Measurements from ENCODE around the gene NKX2-3. TPM values are rescaled to one million over a fixed set of nuclear protein-coding genes. Genes with fewer than 3 reads are reported as not detected.

NKX2-3 gene
- total RNA-seq, 2 donors from 2014 or later, result not detected

DNA sequence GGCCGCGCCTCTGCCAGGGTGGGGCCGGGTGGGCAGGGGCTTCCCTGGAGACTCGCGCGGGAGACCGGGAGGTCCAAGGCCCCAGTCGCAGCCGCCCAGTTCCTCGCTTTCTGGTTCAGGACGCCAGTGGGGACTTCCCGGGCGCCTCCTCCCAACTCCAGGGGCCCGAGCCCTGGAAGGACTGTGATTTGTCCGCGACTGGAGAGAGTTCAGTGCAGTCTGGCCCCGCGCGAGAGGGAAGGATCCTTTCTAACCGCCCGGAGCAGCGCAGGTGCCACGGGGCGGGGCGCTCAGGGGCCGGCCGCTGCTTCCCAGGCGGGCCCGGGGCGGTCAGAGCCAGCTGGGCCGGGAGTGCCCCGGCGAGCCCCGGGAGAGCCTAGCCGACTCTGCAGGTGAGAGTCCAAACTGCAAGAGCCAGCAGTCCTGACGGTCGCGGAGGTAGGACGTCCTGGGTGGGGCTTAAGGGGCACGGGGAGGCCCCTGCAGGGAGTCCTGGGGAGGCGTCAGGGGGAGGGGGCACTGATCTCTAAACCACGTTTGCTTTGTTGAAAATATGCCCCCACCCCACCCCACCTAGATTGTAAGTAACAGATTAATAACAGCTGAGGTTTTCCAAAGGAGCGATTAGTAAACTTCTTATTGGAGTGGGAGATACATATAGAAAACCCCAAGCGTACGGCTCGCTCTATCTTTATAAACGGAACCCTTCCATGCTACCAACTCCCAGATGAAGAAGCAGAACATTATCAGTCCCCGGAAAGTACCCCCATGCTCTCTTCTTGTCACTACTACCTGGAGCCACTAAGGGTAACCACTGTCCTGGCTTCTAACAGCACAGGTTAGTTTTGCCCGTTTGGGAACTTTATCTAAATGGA is 8.2 kb downstream of the NKX2-3 start:
- H3K27ac Mint-ChIP-seq, result no peak overlapping the region
- H3K27me3 Mint-ChIP-seq, result peaks cover 58% of the 10 kb centered on the region
- peaks cover 4% of the 10 kb centered on the region for H3K4me1 Mint-ChIP-seq

DNA sequence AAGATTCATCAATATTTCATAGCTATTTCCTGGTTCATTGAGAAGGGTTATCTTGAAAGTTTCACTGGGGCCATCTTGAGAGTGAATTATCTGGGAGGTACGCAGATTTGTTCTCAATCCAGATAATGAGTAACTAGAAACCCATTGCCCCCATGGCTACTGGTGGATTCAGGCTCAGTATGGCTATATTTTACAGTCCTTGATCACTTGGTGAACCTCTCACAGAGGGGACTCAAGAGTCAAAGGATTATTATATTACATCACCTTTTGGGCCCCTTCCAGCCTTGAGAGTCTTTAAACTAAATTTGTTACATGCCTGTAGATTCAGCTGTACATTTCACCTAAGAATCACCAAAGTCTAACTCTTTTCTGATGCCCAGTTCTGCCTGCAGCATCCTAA is 11.6 kb downstream of the NKX2-3 start:
- no peaks in the 10 kb centered on the region for H3K9me3 Mint-ChIP-seq
- H3K27me3 Mint-ChIP-seq, result peaks cover 56% of the 10 kb centered on the region
- no peak overlapping the region for H3K27ac Mint-ChIP-seq
- H3K4me1 Mint-ChIP-seq, result no peaks in the 10 kb centered on the region
- no peak for ATAC-seq (replicated peaks)
- H3K36me3 Mint-ChIP-seq (ENCODE audit: low read depth), result no peaks in the 10 kb centered on the region
- no peak overlapping the region for H3K4me3 Mint-ChIP-seq

More for the DNA sequence above, 8.2 kb downstream of the NKX2-3 start:
- H3K36me3 Mint-ChIP-seq (ENCODE audit: low read depth), result no peaks in the 10 kb centered on the region
- H3K9me3 Mint-ChIP-seq, result no peaks in the 10 kb centered on the region
- no peak for ATAC-seq (replicated peaks)
- H3K4me3 Mint-ChIP-seq, result no peak overlapping the region

DNA sequence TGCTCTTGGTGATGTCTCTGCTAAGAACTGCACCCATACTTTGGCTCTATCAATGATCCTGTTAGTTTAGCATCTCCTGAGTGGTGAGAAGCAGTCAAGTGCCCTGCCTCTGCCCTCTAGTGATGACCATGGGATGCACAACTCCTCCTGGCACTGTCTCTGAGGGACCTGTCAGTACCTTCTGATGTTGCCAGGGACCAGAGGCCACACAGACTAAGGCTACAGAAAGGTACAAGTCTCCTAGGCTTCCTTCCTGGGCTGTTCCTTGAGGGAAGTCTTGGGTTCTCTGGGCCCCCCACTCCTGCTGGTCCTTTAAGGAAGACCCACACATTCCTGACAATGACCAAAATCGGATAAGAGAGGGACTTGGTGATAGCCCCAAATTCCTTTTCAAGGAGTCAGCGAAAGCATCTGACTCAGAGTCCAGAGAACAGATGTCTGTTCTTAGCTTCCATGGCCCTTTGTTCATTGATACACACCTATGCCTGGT is 15.3 kb downstream of the NKX2-3 start:
- ATAC-seq (replicated peaks), result peak; percentile 31

DNA sequence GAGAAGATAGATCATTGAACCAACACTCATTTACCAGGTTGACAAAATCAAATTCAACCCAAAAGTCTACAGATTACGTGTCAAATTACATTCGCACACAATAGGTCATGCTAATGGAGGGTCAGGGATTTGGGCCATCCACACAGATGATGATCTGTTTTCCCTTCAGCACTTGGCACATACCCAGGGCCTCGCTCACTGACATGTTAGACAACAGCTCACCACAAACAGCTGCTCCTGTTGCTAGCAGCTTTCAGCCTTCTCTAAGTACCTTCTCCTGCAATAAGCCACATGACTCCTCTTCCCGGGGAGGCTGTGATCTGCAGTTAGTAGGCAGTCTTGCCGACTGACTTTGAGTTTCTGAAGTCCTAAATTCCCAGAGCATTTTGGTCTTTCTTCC is 18.4 kb downstream of the NKX2-3 start:
- Mint-ChIP-seq H3K9me3 (no peaks in the 10 kb centered on the region), H3K27me3 (peaks cover 49% of the 10 kb centered on the region), H3K4me3 (no peak overlapping the region), H3K36me3 (ENCODE audit: low read depth) (no peaks in the 10 kb centered on the region), H3K4me1 (peaks cover 2% of the 10 kb centered on the region), H3K27ac (no peak overlapping the region)
- ATAC-seq (replicated peaks), result no peak

More for the DNA sequence above, 15.3 kb downstream of the NKX2-3 start:
- H3K4me3 Mint-ChIP-seq, result no peak overlapping the region
- no peaks in the 10 kb centered on the region for H3K9me3 Mint-ChIP-seq
- no peaks in the 10 kb centered on the region for H3K36me3 Mint-ChIP-seq (ENCODE audit: low read depth)
- H3K4me1 Mint-ChIP-seq, result no peaks in the 10 kb centered on the region
- H3K27me3 Mint-ChIP-seq, result peaks cover 50% of the 10 kb centered on the region
- no peak overlapping the region for H3K27ac Mint-ChIP-seq

DNA sequence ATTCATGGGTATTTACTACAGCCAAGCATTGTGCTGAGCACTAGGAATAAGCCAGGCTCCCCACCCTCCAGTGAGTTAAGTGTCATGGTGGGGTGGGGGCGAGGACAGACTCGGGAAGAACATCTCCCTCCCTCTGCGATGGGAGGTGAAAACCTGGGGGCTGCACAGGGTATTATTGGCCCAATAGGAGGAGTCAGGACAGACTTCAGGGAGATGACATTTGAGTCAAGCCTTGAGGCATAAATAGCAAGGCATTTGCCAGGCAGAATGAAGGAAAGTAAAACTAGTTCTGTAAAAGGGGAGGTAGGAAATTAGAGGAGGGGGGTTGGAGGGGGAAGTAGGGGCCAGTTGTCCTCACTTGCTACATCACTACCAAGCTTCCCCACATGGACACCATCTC is 18.9 kb downstream of the NKX2-3 start:
- H3K27me3 Mint-ChIP-seq, result peaks cover 46% of the 10 kb centered on the region
- H3K4me3 Mint-ChIP-seq, result no peak overlapping the region
- no peaks in the 10 kb centered on the region for H3K9me3 Mint-ChIP-seq
- no peaks in the 10 kb centered on the region for H3K36me3 Mint-ChIP-seq (ENCODE audit: low read depth)
- no peak overlapping the region for H3K27ac Mint-ChIP-seq
- H3K4me1 Mint-ChIP-seq, result peaks cover 4% of the 10 kb centered on the region
- ATAC-seq (replicated peaks), result no peak

DNA sequence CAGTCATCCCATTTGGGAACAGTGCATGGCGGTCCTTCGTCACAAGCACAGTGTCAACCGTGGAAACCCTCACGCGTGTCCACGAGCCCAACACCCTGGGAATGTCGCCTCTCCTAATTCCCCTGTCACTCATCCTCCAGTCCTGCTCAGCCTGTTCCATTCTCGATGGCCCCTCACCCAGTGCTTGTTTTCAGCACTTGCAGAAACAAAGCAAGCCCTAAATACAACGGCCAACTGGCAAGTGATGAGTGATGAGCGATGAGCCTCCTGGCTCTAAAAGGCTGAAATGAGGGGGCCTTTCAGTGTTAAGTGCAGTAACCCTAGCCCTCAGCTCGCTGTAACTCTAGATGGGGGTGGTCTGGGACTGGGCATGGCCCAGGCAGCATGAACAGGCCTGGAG is 22.6 kb downstream of the NKX2-3 start:
- Mint-ChIP-seq H3K27ac (no peak overlapping the region), H3K27me3 (peaks cover 42% of the 10 kb centered on the region), H3K4me3 (no peak overlapping the region), H3K36me3 (ENCODE audit: low read depth) (no peaks in the 10 kb centered on the region), H3K9me3 (no peaks in the 10 kb centered on the region), H3K4me1 (peaks cover 4% of the 10 kb centered on the region)
- peak; percentile 20 for ATAC-seq (replicated peaks)

DNA sequence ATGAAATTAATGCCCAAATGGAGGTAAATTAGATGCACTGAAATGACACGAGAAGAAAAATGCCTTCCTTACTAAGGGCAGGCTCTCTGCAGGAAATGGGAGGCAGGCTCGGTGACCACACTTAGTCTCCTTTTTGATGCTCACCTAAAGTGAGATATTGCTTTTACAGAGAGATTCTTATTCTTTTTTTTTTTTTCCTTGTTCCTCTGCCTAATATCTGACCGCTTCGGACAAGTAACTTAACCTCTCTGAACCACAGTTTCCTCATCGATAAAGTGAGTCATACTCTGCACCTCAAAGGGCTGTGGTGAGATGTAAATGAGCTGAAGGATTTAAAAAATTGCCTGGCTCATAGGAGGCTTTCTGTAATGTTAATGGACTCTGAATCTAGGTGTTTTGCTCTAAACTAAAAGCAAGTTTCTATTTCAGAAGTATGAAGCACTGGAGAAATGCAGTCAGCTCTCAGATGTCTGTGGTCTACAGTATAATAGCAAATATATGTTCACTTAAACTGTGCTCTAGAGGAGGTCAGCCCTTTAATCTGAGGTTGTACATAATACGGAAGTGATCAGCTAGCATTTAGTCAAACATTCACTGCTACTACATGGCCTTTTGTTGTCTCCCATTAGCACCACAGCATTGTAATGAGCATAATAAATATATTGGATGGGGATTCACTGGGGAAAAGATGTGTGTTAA is 23.2 kb downstream of the NKX2-3 start:
- peak; percentile 93 for ATAC-seq (replicated peaks)

DNA sequence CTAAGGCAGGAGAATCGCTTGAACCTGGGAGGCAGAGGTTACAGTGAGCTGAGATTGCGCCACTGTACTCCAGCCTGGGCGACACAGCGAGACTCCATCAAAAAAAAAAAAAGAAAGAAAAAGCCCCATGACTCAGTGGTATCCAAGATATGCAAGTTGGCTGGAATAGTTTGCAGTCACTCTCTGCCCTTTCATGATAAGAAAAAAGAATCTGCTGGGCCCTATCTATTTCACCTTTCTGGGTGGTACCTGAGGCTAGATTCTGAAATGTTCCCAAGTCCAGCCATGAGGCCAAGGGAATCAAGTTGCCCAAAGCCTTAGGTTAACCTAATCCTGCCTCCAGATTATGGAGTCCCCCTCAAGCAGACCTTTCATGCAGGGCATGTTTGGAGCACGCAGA is 24.3 kb downstream of the NKX2-3 start:
- H3K4me1 Mint-ChIP-seq, result peaks cover 4% of the 10 kb centered on the region
- ATAC-seq (replicated peaks), result no peak
- H3K36me3 Mint-ChIP-seq (ENCODE audit: low read depth), result no peaks in the 10 kb centered on the region
- H3K9me3 Mint-ChIP-seq, result no peaks in the 10 kb centered on the region
- peaks cover 37% of the 10 kb centered on the region for H3K27me3 Mint-ChIP-seq
- H3K4me3 Mint-ChIP-seq, result no peak overlapping the region
- no peak overlapping the region for H3K27ac Mint-ChIP-seq

More for the DNA sequence above, 23.2 kb downstream of the NKX2-3 start:
- H3K4me1 Mint-ChIP-seq, result peaks cover 4% of the 10 kb centered on the region
- peak overlapping the region; percentile 23 for H3K27ac Mint-ChIP-seq
- H3K27me3 Mint-ChIP-seq, result peaks cover 42% of the 10 kb centered on the region
- no peaks in the 10 kb centered on the region for H3K9me3 Mint-ChIP-seq
- no peaks in the 10 kb centered on the region for H3K36me3 Mint-ChIP-seq (ENCODE audit: low read depth)
- no peak overlapping the region for H3K4me3 Mint-ChIP-seq

DNA sequence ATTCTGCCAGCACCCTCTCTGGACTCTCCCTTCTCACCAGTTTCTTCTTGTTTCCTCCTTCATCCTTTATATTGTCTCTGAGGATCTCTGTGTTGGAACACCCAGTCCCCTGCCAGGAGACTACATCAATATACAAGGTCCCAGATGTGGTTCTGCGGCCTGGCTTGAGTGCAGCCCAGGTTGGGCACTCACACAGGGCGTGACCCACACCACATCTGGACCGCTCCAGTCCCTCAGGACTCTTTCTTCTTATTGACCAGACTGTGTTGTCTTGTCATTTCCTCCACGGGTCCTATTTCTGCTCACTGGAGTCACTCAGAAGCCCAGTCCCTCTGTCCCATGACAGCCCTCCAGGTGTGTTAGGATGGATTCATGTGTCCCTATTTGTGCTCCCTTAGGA is 26.0 kb downstream of the NKX2-3 start:
- Mint-ChIP-seq H3K27ac (no peak overlapping the region), H3K4me3 (no peak overlapping the region), H3K4me1 (peaks cover 4% of the 10 kb centered on the region), H3K9me3 (no peaks in the 10 kb centered on the region), H3K27me3 (peaks cover 37% of the 10 kb centered on the region), H3K36me3 (ENCODE audit: low read depth) (no peaks in the 10 kb centered on the region)
- no peak for ATAC-seq (replicated peaks)

DNA sequence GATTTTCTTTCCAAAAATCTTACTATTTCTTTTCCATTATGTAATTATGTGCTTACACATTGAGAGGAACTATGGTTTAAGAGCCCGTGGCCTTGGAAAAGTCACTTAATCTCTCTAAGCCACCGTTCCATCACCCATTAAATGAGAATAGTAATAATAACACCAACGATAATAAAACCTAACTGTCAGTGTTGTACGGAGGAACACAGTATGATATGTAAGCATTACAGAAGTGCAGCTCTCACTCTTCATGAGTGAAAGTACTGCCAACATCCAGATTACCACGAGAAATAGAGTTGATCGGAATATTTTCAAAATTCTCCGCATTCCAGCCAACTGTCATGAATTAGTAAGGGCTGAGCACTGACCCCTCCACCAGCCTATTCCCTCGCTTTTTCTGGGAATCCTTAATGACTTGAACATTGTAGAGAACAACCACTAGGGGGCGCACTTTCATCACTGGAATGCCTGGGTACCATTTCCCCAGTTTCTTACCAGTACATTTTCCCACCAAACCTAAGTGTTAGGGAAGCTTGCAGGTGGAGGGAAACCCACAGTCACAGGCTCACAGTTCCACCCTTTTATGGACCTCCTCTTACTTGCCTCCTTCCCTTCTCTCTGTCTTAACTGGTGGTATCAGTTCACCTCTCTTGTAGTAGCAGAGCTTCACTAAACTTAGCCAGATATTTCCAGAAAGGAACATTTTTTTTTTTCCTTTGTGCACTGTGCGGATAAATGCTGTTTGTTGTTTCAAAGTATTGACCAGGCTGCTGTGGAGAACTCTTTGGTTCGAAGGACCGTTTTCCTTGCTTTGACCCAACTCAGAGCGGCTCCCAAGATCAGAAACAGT is 27.8 kb downstream of the NKX2-3 start:
- H3K27me3 Mint-ChIP-seq, result peaks cover 27% of the 10 kb centered on the region
- peaks cover 4% of the 10 kb centered on the region for H3K4me1 Mint-ChIP-seq
- no peaks in the 10 kb centered on the region for H3K9me3 Mint-ChIP-seq
- peak overlapping the region; percentile 38 for H3K27ac Mint-ChIP-seq
- ATAC-seq (replicated peaks), result no peak
- no peaks in the 10 kb centered on the region for H3K36me3 Mint-ChIP-seq (ENCODE audit: low read depth)
- H3K4me3 Mint-ChIP-seq, result no peak overlapping the region

DNA sequence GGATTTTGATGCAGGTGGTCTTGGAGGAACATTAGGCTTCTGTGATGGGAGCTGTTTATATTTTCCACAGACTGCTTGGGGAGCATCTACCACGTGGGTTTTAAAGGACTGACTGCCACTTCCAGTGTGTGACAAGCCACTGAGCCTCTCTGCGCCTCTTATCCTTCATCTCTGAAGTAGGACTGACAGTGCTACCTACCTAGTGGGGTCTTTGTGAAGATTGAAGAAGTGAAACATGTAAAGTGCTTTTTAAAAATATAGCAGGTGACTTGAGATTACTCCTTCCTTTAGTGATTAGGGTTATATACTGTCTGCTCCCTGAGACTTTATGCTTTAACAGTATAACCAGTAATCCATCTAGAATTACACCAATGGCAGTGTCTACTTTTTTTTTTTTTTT is 29.9 kb downstream of the NKX2-3 start:
- Mint-ChIP-seq H3K27me3 (peaks cover 36% of the 10 kb centered on the region), H3K27ac (no peak overlapping the region), H3K36me3 (ENCODE audit: low read depth) (no peaks in the 10 kb centered on the region), H3K9me3 (no peaks in the 10 kb centered on the region), H3K4me3 (no peak overlapping the region), H3K4me1 (no peaks in the 10 kb centered on the region)
- no peak for ATAC-seq (replicated peaks)

DNA sequence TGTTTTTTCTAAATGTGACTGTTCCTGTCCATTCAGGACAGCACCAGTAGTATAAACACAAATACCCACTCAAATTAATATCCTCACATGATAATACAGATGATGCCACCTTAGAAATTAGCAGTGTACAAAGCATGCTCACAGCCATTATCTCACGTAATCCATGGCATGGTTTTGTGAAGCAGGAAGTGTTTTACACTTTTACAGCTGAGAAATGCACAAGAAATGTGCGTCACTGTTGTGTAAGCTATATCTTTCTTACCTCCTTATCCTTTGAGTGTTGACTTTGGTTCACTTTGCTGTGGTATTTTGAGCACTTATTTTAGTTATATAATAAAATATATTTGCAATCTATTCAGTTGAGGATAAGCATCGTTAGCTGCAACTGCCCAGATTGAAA is 31.6 kb downstream of the NKX2-3 start:
- Mint-ChIP-seq H3K9me3 (no peaks in the 10 kb centered on the region), H3K27me3 (peaks cover 36% of the 10 kb centered on the region), H3K36me3 (ENCODE audit: low read depth) (no peaks in the 10 kb centered on the region), H3K4me1 (no peaks in the 10 kb centered on the region), H3K4me3 (no peak overlapping the region), H3K27ac (no peak overlapping the region)
- ATAC-seq (replicated peaks), result no peak

DNA sequence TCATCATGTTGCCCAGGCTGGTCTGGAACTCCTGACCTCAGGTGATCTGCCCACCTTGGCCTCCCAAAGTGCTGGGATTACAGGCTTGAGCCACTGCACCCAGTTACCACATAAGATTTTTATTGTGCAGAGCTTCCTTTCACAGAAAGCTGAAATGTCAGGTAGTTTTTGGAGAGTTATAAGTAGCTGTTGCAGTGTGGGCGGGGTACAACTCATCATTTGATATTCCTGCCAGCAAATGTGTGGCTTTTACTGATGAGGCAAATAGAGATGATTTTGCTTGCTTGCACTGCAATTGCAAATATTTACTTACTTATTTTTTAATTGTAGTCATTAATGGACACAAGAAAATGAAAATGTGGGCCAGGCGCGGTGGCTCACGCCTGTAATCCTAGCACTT is 32.4 kb downstream of the NKX2-3 start:
- Mint-ChIP-seq H3K4me3 (no peak overlapping the region), H3K4me1 (no peaks in the 10 kb centered on the region), H3K27me3 (peaks cover 36% of the 10 kb centered on the region), H3K9me3 (no peaks in the 10 kb centered on the region), H3K36me3 (ENCODE audit: low read depth) (no peaks in the 10 kb centered on the region), H3K27ac (no peak overlapping the region)
- no peak for ATAC-seq (replicated peaks)

DNA sequence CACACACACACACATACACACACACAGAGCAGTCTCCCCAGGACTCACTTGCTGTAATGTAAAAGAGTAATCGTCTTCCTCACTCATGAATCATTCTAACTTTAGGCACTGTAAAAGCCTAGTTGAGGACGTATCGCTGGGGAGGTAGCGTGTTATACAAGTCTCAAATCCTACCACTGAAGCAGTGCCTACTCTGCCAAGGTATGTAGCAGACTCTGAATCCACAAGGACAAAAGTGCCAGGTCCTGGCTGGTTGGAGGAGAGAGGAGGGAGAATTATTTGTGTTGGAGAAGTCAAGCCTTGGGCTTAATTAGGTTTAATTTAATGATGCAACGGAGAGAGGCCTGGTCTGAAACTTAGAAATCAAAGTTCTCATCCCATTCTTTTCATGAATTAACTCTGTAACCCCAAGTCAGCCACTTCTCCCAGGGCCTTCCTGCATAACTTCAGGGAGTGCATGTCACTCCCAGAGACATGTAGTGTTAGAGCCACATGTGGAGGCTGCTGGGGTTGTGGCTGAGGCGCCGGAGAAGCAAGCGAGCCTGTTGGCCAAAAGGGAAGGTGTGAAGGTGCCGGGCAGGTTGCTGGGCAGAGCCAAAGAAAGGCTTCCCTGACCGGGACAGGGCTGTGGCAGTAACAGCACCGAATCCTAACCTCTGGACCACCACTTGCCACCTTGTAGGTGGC is 36.7 kb downstream of the NKX2-3 start:
- Mint-ChIP-seq H3K4me3 (no peak overlapping the region), H3K4me1 (no peaks in the 10 kb centered on the region), H3K36me3 (ENCODE audit: low read depth) (no peaks in the 10 kb centered on the region), H3K27me3 (peaks cover 25% of the 10 kb centered on the region), H3K27ac (no peak overlapping the region), H3K9me3 (no peaks in the 10 kb centered on the region)
- no peak for ATAC-seq (replicated peaks)
